Stimulated activated CD4-positive, alpha-beta T cell treated with anti-CD3 and anti-CD28 coated beads, Interleukin-4, amount 100 ng/mL, for 48 hours (primary cell): Measurements from ENCODE around the gene KLC3.

Source experiments
- DNase-seq, 2 donors: peaks; one replicate each; pipeline ENCODE4 v3.0.0-alpha.2; 2020; ENCODE audit warnings: low read depth in 2 of 2

The KLC3 gene

DNA sequence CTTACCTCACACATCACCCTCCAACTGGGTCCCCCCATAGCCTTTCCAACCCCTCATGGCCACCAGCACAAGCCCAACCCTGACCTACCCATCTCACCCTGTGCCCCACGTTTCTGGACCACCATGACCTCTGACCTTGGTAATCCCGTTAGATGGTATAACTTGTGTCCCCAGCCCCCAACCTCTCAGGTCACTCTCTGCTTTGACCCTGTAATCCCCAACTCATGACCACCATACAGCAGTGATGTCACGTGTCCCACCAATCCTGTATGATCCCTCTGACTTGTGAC, 8.5 kb downstream of the KLC3 start:
- DNase-seq, result no peak

DNA sequence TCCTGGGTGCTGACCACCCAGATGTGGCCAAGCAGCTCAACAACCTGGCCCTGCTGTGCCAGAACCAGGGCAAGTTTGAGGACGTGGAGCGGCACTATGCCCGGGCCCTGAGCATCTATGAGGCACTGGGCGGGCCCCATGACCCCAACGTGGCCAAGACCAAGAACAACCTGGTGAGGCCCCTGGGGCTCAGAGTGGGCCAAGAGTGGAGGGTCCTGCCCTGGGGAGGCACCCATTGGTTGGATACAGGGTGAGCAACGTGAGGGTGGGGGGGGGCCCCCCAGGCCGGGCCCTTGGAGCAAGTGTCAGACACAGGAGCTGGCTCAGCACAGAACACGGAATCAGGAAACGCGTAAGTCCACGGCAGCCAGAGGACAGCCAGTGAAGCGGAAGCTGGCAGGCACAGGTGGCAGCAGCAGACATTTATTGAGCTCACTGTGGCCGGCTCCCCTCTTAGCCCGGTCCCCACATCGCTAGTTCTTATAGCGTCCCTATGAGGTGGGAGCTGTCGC, 8.9 kb downstream of the KLC3 start:
- no peak for DNase-seq

DNA sequence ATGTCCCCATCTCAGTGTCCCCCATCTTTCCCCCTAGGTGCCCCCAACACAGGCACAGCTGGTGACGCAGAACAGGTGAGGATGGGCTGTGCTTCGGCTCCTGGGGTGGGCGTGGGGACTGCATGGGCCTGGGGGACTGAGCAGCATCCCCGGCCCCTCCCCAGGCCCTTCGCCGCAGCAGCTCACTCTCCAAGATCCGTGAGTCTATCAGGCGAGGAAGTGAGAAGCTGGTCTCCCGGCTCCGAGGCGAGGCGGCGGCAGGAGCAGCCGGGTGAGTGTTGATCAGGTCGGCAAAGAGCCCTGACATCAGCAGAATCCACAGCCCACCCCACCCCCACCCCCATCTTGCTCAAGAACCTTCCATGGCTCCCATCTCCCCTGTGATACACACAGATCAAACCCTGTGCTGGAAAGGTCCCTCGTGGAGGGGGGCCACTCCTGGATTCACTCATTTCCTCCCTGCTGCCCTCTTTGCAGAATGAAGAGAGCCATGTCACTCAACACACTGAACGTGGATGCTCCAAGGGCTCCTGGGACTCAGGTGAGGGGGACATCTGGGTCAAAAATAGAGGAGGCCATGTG, 10.0 kb downstream of the KLC3 start:
- no peak for DNase-seq

DNA sequence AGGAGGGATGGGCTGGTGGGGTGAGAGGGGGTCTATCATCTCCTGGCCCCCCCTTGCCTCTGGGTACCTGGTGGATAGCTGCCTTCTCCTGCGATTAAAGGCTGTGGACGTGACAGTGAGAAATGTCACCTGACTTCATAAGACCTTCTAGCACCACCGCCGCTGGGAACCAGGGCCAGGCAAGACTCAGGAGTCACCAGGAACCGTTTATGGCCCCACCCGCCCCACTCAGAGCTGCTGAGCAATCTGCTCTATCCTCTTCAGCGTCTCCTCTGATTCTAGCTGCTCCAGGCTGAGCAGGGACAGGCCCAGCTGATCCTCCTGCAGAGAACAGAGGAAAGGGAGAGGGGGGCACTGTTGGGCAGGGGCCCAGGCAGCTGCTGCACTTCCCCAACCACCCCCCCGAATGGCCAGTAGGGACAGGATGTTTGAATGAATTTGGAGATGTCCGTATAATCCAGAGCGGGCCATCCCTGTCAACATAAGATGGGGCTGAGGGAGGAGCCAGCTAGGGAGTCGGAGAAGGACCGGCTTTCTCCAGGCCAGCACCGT, 10.9 kb downstream of the KLC3 start:
- DNase-seq, result no peak

DNA sequence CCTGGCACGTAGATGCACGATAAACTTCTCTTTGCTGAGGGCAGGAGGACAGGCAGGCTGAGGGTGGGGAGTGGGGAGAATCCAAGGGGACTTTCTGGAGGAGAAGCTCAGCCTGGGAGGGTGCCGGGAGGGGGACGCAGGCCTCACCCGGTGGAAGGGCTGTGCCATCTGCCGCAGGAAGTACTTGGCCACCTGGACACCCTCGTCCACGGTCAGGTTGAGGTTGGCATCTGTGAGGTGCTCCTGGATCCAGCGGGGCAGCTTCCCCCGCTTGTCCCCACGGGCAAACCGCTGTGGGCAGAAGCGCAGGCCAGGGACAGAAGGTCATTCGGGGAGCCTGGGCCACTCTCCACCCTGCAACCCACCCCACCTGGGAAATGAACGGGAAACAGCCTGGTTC, 11.5 kb downstream of the KLC3 start:
- no peak for DNase-seq

DNA sequence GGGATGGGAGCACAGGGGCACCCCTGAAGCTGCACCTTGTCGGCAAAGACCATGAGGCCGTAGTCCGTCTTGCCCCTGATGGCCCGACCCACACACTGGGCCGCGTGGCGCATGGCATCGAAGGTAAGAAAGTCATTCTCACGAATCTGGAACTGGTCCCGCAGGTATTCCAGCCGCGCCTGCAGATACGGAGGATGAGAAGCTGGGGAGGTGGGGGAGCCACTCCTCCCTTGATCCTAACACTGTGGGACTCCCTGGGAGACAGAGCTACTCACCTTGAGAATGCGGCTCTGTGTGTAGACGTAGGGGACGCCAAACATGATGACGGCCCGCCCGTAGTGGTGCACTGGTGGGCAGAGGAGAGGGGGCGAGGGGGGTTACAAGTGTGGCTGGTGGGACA, 11.9 kb downstream of the KLC3 start:
- DNase-seq, result no peak

DNA sequence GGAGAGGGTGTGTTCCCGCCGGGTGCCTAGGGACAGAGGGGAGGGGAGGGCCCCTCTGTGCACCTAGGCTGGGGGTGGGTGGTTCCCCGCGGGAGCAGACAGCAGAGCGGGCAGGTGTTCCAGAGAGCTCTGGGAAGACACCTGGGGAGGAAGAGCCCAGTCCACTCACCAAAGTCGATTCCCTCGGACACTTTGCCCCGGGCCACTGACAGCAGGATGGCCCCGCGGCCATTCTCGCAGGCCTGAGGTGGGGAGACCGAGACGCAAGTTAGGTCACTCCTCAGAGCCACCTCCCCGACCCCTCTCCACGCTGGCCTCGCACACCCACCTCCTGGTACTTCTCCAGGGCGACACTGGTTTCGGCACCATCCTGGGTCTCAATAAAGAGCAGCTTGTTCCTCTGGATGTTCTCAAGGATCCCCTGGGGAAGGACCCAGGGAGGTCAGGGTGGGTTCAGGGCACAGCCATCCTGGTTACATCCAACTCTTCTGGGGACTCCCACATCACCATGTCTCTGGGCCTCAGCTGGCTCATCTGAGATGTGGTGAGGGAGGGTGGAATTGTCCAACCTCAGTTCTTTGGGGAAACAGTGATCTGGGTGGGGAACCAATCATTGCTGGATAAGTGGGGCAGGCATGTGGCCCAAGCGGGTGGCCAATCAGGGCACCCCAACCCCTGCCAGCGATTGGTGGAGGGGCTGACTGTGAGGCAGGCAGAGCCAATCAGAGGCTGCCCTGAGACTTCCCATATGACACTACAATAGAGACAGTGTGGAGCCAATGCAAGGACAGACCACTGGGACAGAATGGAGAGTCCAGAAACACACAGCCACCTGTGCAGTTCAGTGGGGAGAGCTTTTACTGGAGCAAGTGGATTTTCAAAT, 12.6 kb downstream of the KLC3 start:
- DNase-seq, result no peak

DNA sequence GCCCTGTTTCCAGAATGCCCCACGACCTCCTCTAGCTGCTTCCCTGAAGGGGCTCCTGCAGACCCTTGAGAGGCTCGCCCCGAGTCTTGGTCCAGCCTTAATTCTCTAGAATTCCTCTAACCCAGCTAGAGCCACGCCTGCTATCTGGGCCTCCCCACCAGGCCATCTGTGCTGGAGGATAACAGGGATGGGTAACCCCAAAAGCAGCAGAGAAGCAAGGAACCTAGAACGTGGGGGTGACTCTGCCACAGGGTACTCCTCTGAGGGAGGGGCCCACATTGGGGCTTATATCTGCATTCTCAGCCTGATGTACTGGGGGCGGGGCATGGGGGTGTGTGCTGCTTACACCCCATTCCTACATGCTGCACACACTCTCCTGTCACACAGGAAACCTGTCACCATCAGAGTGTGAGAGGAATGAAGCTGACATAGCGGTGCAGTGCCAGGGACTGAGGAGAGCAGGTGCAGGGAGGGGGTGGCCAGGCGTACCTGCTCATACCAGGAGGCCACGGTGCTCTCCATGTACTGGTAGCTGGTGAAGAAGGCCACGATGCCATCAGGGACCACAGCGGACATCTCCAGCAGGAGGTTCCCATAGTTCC, 13.8 kb downstream of the KLC3 start:
- DNase-seq, result no peak

DNA sequence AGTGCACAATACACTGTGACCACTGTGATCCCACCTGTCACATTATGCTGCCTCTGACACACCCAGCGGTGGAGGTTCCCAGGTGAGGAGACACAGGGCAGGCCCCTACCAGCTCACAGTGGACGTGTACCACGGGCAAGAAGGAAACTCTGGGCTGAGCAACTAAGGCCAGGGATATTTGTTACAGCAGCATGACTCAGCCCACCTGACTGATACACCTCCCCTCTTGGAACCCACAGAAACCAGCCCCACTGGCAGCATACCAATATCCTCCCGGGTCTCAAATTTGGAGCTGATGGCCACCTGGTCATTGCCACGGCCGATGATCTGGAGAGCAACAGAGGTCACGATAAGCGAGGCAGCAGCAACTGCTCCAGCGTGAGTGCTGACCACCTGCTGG, 14.9 kb downstream of the KLC3 start:
- DNase-seq, result no peak

DNA sequence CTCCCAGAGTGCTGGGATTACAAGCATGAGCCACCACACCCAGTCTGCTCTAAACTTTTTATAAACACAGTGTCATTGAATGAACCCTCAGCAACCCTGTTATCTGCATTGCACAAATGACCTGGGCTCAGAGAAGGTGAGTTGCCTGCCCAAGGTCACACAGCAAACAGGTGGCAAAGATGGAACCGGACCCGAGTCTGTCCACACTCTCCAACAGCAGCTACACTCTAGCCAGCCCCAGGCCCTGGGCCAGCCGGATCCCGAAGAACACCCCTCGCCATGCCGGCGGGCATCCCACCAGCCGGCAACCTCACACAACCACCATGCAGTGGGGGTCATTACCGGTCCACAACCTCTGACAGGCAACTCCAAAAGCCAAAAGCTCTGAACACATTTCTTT, 15.4 kb downstream of the KLC3 start:
- no peak for DNase-seq

DNA sequence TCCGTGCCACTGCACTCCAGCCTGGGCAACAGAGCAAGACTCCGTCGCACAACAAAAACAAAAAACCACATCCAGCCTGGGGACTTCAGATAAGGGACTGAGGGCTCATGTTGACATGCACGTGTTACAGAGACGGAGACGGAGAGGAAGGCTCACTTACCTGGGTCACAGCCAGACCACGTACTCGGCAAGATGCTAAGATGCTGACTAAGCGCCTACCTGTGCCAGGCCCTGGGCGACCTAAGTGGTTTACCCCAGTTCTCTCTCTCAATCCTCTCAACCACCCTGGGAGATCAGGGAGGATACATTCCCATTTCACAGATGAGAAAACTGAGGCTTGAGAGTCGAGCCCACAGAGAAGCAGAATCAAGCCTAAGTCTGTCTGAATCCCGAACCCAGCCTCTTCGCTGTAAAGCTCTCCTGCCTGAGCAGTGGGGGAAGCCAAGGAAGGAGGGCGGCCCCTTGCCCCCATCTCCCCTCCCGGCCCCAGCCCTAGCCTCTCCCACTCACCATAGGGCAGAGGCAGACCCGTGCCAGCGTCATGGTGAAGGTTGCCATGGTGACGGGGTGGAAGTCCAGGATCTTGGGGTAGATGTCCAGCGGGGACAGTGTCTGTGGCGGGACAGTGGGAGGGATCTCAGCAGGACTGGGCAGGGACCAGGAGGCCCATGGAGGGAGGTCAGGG, 16.4 kb downstream of the KLC3 start:
- no peak for DNase-seq

DNA sequence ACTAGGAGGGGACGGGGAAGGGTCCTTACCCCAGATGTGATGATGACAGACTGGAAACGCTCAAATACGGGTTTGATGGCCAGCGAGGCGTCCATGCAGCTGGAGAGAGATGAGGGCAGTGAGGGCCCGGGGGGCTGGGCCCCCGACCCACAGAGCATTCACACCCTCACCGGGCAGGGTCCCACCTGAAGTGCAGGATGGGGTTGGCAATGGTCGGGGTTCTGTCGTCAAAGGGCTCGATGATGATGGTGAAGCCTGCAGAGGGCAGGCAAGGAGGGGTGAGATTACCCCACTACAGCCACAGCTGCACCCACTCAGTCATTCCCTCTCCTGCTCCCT, 16.9 kb downstream of the KLC3 start:
- DNase-seq, result no peak

DNA sequence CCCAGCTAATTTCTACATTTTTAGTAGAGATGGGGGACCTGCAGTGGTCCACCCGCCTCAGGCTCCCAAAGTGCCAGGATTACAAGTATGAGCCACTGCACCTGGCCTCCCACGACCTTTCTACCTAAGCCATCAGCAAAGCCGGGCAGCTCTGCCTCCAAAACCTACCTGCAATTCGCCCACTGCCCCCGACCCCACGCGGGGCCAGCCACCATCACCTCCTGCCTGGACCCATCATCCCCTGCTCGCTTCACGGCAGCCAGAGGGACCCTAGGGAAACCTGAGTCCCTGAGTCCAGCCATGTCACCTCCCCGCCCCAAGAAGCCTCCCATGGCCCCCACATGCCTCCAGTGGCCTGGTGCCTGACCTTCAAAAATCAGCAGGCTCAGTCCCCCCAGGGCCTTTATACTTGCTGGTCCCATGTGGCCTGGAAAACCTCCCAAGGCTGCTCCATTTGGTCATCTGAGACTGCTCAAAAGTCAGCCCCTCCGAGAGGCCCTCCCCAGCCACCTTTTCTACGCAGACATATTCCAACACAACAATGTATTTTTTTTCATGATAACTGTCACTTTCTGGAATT, 17.8 kb downstream of the KLC3 start:
- DNase-seq, result no peak

DNA sequence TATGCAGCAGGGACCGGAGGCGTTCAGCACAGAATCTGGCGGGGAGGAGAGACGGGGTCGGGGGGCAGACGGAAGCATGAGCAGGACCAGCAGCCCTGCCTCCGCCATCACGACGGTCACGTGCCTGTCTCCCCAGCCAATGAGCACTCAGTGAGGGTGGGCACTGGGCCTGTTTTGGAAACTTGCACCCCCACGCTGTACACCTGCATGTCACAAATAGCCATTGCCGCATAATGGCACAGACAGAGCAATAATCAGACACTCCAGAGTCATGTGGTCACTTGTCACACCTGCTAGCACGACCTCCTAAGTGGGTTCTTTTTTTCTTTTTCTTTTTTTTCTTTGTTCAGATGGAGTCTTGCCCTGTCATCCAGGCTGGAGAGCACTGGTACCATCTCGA, 21.1 kb downstream of the KLC3 start:
- DNase-seq, result no peak

DNA sequence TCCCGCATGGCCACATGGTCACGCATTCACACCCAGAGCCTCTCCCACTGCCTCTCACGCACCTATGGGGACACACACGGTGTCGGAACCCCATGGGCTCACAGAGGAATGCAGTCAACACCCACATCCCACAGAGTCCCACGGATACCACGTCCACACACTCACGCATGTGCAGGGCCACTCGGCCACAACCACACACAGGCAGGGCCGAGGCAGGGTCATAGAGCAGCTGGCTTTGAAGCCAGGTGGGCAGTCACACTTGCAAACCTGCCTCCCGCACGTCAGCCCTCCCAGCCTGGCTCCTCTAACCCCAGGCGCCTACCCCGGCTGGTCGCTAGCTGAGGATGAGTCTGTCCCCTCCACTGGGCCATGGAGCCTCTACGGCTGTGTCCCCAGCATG, 21.7 kb downstream of the KLC3 start:
- no peak for DNase-seq

DNA sequence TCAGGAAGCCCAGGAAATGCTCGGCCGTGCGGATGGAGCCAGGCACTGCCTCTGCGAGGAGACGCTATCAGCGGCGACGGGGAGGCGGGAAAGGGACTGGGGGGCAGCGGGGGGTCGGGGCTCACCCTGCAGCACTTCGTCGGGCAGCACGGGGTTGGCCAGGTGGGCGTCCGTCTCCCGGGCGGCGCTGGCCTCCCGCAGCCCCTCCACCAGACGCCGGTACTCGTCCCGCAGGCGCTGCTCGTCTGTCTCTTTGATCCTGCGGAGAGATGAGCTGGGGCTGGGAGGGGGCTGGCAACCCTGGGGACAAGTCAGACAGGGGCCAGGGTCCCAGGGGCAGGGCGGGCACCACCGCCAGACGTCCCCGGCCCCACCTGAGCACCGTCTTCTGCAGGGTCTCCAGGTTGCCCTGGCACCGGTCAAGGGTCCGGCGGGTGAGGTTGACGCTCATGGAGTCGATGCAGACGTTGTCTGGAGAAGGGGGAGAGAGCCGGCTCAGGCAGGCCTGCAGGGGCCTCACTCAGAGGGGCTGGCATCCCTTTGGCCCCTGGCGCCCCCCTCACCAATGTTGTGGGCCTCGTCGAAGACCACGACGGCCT, 23.4 kb downstream of the KLC3 start:
- DNase-seq, result no peak

DNA sequence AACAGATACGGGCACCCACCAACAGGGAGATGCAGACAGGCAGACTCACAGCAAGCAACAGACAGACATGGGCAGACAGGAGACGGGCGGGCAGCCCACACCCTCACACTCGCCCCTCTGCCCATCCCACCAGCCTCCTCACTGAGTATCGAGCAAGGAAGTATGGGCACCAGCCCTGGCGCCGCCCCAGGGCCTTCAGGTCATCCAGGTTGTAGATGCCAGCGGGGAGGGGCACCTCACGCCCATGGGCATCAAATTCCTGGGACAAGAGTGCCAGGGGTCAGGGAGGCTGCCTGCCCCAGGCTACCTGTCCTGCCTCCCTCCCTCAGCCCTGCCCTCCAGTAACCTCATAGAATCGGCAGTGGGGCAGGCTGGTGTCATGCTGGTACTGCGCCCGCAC, 24.1 kb downstream of the KLC3 start:
- no peak for DNase-seq

DNA sequence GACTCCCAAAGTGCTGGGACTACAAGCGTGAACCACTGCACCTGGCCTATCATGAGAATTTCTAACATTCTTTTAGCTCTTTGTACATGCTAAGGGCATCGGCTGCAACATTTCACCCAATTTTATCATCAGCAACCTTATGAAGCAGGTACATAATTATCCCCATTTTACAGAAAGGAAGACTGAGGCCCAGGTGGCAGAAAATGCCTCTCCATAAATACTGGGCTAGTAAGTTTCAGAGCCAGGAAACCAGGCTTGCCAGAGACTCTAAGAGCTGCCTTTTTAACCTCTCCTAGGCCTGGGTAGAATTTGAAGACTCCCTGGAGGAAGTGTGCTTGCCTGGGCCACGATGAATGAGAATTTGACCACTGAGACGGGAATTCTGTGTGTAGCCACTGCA, 27.6 kb downstream of the KLC3 start:
- no peak for DNase-seq

DNA sequence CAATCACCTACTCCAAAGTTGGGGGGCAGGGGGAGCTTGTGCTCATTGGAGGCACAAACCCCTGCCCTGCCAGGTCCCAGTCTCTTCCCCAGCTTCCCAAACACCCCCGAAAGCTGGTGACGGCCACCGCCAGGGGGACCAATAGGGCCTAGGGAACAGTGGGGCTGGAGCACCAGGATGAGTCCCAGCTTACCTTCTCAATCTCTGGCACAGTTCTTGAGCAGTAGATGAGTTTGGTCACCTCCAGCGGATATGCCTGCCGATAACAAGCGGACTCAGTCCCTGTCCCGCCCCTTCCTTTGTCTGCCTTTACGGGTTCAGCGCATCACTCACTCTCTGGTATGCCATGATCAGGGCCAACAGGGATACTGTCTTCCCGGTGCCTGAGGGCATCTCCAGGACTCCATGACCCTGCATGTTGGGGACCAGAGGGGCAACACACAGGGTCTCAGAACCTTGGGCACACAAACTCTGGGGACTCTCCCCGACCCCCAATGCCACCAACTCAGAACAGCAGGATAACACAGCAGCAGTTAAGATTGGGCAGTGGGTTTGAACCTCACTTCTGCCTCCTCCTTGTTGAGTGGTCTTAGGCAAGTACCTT, 28.3 kb downstream of the KLC3 start:
- no peak for DNase-seq

DNA sequence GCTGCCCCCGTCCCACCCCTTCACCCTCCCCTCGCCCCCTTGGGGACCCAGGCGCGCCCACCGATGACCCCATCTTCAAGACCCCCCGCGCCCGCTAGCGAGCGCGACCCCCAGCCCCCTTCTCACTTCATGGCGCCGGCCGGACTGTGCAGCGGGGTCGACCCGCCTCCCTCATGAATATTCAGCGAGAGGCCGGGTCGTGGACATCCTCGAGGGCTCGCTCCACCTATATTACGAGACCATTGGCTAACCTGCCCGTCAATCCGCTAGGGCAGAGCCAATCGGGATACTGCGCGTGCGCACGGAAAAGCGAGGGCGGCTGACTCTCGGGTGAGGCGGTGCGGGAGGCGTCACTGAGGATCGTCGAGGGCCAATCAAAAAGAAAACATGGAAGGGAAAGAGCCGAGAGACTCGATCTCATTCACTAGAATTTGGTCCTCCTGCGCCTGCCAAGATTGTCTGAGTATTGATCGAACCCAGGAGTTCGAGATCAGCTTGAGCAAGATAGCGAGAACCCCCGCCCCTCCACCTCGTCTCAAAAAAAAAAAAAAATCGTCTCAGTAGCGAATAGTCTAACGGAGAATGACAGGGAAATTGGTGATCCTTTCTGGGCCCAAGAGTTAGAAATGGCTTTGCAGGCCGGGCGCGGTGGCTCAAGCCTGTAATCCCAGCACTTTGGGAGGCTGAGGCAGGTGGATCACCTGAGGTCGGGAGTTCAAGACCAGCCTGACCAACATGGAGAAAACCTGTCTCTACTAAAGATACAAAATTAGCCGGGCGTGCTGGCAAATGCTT, 30.1 kb downstream of the KLC3 start, which contains the start of gene ERCC2:
Gene ERCC2, minus strand, starts transcription at position 164 of the 795 bp plus-strand sequence. Its CDS starts 33 bp downstream, at position 131.
- peak; percentile 99 to 100 for DNase-seq
